Measurements from ENCODE around the gene DCTN3. TPM values are rescaled to one million over a fixed set of nuclear protein-coding genes. Genes with fewer than 3 reads are reported as not detected.

DCTN3 gene
- total and polyA plus RNA-seq, 9 of the 15 experiments (the other 6 are each of a cell fraction or from before 2014, with no cell fraction given), result 11.0 to 51.0 (median 41.9) TPM

DNA sequence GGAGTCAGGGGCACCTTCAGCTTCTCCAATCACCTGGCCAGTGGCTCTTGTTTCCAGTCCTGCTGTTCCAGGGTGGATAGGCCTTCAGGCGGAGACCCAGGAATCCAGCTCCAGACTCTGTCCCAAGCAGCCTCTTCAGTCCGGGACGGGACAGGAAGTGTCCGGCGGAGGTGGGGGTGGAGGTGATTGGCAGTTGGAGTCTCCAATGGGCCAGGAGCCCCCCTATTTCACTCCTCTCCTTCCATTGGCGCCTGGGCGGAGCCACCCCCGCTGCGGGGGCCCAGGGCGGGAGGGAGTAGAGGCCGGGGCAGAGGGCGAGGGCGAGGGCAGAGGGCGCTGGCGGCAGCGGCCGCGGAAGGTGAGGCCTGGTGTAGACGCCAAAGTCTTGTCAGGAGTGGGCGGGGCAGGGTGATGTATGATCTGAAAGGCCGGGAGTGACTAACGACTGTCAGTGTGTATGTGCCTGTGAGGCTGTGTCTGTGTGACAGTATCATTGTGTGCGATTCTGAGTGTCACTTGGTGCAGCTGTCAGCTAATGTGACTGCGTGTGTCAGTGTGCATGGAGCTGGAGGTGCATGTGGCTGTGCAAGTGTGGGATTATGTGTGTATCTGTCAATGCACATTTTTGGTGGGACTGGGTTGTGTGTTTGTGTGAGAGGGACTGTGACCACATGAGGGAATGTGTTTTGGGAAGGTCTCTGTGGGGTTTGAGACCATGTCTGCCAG is 31.7 kb upstream of the DCTN3 start, which contains the start of gene IL11RA (continued):
- TF ChIP-seq, protein P1, sequence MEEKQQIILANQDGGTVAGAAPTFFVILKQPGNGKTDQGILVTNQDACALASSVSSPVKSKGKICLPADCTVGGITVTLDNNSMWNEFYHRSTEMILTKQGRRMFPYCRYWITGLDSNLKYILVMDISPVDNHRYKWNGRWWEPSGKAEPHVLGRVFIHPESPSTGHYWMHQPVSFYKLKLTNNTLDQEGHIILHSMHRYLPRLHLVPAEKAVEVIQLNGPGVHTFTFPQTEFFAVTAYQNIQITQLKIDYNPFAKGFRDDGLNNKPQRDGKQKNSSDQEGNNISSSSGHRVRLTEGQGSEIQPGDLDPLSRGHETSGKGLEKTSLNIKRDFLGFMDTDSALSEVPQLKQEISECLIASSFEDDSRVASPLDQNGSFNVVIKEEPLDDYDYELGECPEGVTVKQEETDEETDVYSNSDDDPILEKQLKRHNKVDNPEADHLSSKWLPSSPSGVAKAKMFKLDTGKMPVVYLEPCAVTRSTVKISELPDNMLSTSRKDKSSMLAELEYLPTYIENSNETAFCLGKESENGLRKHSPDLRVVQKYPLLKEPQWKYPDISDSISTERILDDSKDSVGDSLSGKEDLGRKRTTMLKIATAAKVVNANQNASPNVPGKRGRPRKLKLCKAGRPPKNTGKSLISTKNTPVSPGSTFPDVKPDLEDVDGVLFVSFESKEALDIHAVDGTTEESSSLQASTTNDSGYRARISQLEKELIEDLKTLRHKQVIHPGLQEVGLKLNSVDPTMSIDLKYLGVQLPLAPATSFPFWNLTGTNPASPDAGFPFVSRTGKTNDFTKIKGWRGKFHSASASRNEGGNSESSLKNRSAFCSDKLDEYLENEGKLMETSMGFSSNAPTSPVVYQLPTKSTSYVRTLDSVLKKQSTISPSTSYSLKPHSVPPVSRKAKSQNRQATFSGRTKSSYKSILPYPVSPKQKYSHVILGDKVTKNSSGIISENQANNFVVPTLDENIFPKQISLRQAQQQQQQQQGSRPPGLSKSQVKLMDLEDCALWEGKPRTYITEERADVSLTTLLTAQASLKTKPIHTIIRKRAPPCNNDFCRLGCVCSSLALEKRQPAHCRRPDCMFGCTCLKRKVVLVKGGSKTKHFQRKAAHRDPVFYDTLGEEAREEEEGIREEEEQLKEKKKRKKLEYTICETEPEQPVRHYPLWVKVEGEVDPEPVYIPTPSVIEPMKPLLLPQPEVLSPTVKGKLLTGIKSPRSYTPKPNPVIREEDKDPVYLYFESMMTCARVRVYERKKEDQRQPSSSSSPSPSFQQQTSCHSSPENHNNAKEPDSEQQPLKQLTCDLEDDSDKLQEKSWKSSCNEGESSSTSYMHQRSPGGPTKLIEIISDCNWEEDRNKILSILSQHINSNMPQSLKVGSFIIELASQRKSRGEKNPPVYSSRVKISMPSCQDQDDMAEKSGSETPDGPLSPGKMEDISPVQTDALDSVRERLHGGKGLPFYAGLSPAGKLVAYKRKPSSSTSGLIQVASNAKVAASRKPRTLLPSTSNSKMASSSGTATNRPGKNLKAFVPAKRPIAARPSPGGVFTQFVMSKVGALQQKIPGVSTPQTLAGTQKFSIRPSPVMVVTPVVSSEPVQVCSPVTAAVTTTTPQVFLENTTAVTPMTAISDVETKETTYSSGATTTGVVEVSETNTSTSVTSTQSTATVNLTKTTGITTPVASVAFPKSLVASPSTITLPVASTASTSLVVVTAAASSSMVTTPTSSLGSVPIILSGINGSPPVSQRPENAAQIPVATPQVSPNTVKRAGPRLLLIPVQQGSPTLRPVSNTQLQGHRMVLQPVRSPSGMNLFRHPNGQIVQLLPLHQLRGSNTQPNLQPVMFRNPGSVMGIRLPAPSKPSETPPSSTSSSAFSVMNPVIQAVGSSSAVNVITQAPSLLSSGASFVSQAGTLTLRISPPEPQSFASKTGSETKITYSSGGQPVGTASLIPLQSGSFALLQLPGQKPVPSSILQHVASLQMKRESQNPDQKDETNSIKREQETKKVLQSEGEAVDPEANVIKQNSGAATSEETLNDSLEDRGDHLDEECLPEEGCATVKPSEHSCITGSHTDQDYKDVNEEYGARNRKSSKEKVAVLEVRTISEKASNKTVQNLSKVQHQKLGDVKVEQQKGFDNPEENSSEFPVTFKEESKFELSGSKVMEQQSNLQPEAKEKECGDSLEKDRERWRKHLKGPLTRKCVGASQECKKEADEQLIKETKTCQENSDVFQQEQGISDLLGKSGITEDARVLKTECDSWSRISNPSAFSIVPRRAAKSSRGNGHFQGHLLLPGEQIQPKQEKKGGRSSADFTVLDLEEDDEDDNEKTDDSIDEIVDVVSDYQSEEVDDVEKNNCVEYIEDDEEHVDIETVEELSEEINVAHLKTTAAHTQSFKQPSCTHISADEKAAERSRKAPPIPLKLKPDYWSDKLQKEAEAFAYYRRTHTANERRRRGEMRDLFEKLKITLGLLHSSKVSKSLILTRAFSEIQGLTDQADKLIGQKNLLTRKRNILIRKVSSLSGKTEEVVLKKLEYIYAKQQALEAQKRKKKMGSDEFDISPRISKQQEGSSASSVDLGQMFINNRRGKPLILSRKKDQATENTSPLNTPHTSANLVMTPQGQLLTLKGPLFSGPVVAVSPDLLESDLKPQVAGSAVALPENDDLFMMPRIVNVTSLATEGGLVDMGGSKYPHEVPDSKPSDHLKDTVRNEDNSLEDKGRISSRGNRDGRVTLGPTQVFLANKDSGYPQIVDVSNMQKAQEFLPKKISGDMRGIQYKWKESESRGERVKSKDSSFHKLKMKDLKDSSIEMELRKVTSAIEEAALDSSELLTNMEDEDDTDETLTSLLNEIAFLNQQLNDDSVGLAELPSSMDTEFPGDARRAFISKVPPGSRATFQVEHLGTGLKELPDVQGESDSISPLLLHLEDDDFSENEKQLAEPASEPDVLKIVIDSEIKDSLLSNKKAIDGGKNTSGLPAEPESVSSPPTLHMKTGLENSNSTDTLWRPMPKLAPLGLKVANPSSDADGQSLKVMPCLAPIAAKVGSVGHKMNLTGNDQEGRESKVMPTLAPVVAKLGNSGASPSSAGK (IDR thresholded peaks at IDR 0.05), result no peak
- TF ChIP-seq FIP1L1 (IDR thresholded peaks at IDR 0.05; ENCODE audit: low read depth, low read length, poor library complexity, severe bottlenecking) (no peak), PTRF (tag; IDR thresholded peaks at IDR 0.05) (no peak), ZNF445 (CRISPR knock-in tag; IDR thresholded peaks at IDR 0.05; ENCODE audit: low read depth) (no peak), SMAD4 (CRISPR knock-in tag; conservative IDR thresholded peaks at IDR 0.05) (peak; percentile 59), ZFX (CRISPR knock-in tag; IDR thresholded peaks at IDR 0.05) (peak; percentile 44), YY1 (IDR thresholded peaks at IDR 0.05; ENCODE audit: borderline replicate concordance in 1 of 3, control insufficient read depth in 1 of 3, extremely low read depth in 1 of 3, insufficient read depth in 3 of 3, insufficient read length in 1 of 3, insufficient replicate concordance in 2 of 3, low read depth in 1 of 3, low read length in 2 of 3) (peak in 1 of 3 experiments; percentile 59), ZNF717 (CRISPR knock-in tag; IDR thresholded peaks at IDR 0.05) (no peak), GATAD2A (IDR thresholded peaks at IDR 0.05) (no peak), MED1 (CRISPR knock-in tag; IDR thresholded peaks at IDR 0.05; ENCODE audit: borderline replicate concordance) (no peak), CAMTA2 (CRISPR knock-in tag; conservative IDR thresholded peaks at IDR 0.05) (no peak)
- TF ChIP-seq, protein P2, sequence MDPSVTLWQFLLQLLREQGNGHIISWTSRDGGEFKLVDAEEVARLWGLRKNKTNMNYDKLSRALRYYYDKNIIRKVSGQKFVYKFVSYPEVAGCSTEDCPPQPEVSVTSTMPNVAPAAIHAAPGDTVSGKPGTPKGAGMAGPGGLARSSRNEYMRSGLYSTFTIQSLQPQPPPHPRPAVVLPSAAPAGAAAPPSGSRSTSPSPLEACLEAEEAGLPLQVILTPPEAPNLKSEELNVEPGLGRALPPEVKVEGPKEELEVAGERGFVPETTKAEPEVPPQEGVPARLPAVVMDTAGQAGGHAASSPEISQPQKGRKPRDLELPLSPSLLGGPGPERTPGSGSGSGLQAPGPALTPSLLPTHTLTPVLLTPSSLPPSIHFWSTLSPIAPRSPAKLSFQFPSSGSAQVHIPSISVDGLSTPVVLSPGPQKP (CRISPR knock-in tag; IDR thresholded peaks at IDR 0.05), result no peak
- TF ChIP-seq, protein P3, sequence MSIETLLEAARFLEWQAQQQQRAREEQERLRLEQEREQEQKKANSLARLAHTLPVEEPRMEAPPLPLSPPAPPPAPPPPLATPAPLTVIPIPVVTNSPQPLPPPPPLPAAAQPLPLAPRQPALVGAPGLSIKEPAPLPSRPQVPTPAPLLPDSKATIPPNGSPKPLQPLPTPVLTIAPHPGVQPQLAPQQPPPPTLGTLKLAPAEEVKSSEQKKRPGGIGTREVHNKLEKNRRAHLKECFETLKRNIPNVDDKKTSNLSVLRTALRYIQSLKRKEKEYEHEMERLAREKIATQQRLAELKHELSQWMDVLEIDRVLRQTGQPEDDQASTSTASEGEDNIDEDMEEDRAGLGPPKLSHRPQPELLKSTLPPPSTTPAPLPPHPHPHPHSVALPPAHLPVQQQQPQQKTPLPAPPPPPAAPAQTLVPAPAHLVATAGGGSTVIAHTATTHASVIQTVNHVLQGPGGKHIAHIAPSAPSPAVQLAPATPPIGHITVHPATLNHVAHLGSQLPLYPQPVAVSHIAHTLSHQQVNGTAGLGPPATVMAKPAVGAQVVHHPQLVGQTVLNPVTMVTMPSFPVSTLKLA (conservative IDR thresholded peaks at IDR 0.05), result peak; percentile 44 to 63; a peak in 2 of 4 replicates

All from K562 (cell line).